Kidney (tissue), 14 donors: ENCODE results near the gene SERPINB8. TPM values are rescaled to one million over a fixed set of nuclear protein-coding genes. Genes with fewer than 3 reads are reported as not detected.

Experiments
- DNase-seq, 5 donors: peaks; one replicate each; pipeline ENCODE4 v3.0.0-alpha.2; 2013 to 2020
- FAIRE-seq: peaks from 2 replicates; lab custom pipeline; 2012; peaks lifted over from hg19 to GRCh38; lab: Jason Lieb, UNC
- H3K27ac ChIP-seq, 2 donors: one replicate each; pipeline ENCODE4 v1.7.0; 2013; ENCODE audit warnings: low read depth in 2 of 2, low read length in 2 of 2, inconsistent platforms in 1 of 2
- H3K27me3 ChIP-seq: one replicate; pipeline ENCODE4 v1.7.1; 2013; ENCODE audit warnings: low read length, inconsistent platforms; ENCODE audit not compliant: control insufficient read depth, insufficient read depth
- H3K36me3 ChIP-seq, 3 donors: one replicate each; pipeline versions ENCODE4 v1.7.0 to v1.7.1; 2013; ENCODE audit warnings: low read length in 3 of 3, control low read depth in 1 of 3, inconsistent platforms in 1 of 3; ENCODE audit not compliant: insufficient read depth in 3 of 3, control insufficient read depth in 2 of 3
- H3K4me1 ChIP-seq, 3 donors: one replicate each; pipeline versions ENCODE4 v1.7.0 to v1.7.1; 2013; ENCODE audit warnings: low read length in 3 of 3, inconsistent platforms in 1 of 3, low read depth in 1 of 3; ENCODE audit not compliant: control insufficient read depth in 2 of 3, insufficient read depth in 2 of 3
- H3K4me3 ChIP-seq, 3 donors: one replicate each; pipeline versions ENCODE4 v1.7.0 to v1.8.1; 2013; ENCODE audit warnings: low read length in 3 of 3, control low read depth in 1 of 3, inconsistent platforms in 1 of 3
- H3K9ac ChIP-seq, 3 donors: one replicate each; pipeline versions ENCODE4 v1.7.0 to v1.7.1; 2013; ENCODE audit warnings: low read length in 3 of 3, control low read depth in 1 of 3, inconsistent platforms in 1 of 3
- H3K9me3 ChIP-seq, 3 donors: one replicate each; pipeline versions ENCODE4 v1.7.0 to v1.7.1; 2013; ENCODE audit warnings: low read length in 3 of 3, control low read depth in 1 of 3, inconsistent platforms in 1 of 3; ENCODE audit not compliant: control insufficient read depth in 2 of 3, insufficient read depth in 1 of 3
- CTCF ChIP-seq: IDR thresholded peaks from 3 replicates; pipeline ENCODE4 v1.5.1; 2012; ENCODE audit warnings: mild to moderate bottlenecking, moderate library complexity, borderline replicate concordance; ENCODE audit not compliant: insufficient read depth; ENCODE audit errors: extremely low read depth
- intact Hi-C: fragments of 100-400 bp; cut with DNase I; formaldehyde crosslinking; loops from one replicate; pipeline ENCODE4 v1.11.1; 2022
- polyA plus RNA-seq: library from polyadenylated mRNA; stranded (reverse); fragments of 350-450 nt; fragmentation: Illumina TruSeq; extraction: RNeasy Lipid Tissue Mini Kit (QIAGEN cat#74804); gene quantifications from one replicate; pipeline ENCODE4 v1.2.3, GENCODE V29; 2014; ENCODE audit warnings: low read depth, low replicate concordance; ENCODE audit not compliant: insufficient read depth
- total RNA-seq: library from RNA; stranded (reverse); fragmentation: NEBNext Ultra II Directional; extraction: Animal tissue kit (Norgen Biotek cat#: 25700); gene quantifications from one replicate; pipeline ENCODE4 v1.2.1, GENCODE V29; 2021
- donor health status: control.
- donor health status: control.
- donor health status: control.
- donor health status: control.
- donor health status: control.
- donor health status: DM: yes; HTN: yes; CAD: no.
- donor health status: Normal renal cell carcinoma (clear cell type).

The SERPINB8 gene
- total and polyA plus RNA-seq, 2 donors from 2014 or later = 1.9 to 18.1 TPM

GRCh38 chr18:63949068-63949737 lies 20.7 kb upstream of the SERPINB8 start, which contains the start of gene HMSD:
HMSD (plus strand) TSS chr18:63949301; CDS start chr18:63953456, 4,155 bp downstream.
- H3K27me3 ChIP-seq = no peaks in the 10 kb centered on the region
- H3K9me3 ChIP-seq = no peaks in the 10 kb centered on the region
- H3K27ac ChIP-seq = no peak within 1 kb of the TSS
- DNase-seq = peak; percentile 60 to 83 (median 61)
- intact Hi-C loops = no loop called here
- FAIRE-seq = no peak
- H3K36me3 ChIP-seq = no peaks in the 10 kb centered on the region
- H3K4me1 ChIP-seq = no peaks in the 10 kb centered on the region
- TF ChIP-seq CTCF = peak; percentile 3
- no peak within 1 kb of the TSS for H3K4me3 ChIP-seq
- no peak within 1 kb of the TSS for H3K9ac ChIP-seq

GRCh38 chr18:63951302-63951705 lies 18.6 kb upstream of the SERPINB8 start:
- no peaks in the 10 kb centered on the region for H3K4me1 ChIP-seq
- H3K27ac ChIP-seq = no peak overlapping the region
- no peak for DNase-seq
- TF ChIP-seq CTCF = no peak
- no peak overlapping the region for H3K4me3 ChIP-seq
- FAIRE-seq = no peak
- intact Hi-C loops = no loop called here
- H3K9ac ChIP-seq = no peak overlapping the region
- H3K9me3 ChIP-seq = no peaks in the 10 kb centered on the region
- H3K36me3 ChIP-seq = no peaks in the 10 kb centered on the region
- H3K27me3 ChIP-seq = no peaks in the 10 kb centered on the region

- FAIRE-seq = no peak
- Histone ChIP-seq H3K27me3 (no peaks in the 10 kb centered on the region), H3K9ac (no peak overlapping the region), H3K4me1 (no peaks in the 10 kb centered on the region), H3K27ac (no peak overlapping the region), H3K9me3 (no peaks in the 10 kb centered on the region), H3K4me3 (no peak overlapping the region), H3K36me3 (no peaks in the 10 kb centered on the region)
- peak in 1 of 5 donors; percentile 20 for DNase-seq
- intact Hi-C loops = no loop called here
- TF ChIP-seq CTCF = no peak
Measured at GRCh38 chr18:63953811-63954210, 16.1 kb upstream of the SERPINB8 start.
